Neural cell (in vitro differentiated cells): Measurements from ENCODE around the gene RFTN1.

Experiments
- EP300 ChIP-seq: fragments of 450-650 bp; conservative IDR thresholded peaks from 2 replicates; pipeline ENCODE4 v1.6.1; 2014; ENCODE audit warnings: antibody characterized with exemption, mild to moderate bottlenecking, moderate library complexity; ENCODE audit not compliant: poor library complexity, severe bottlenecking
- EZH2 ChIP-seq: fragments of 200-600, 300-800 bp; shearing (Covaris generic), sonication (generic); IDR thresholded peaks from 2 replicates; pipeline ENCODE4 v1.6.1; 2014; ENCODE audit warnings: antibody characterized with exemption, low read length, borderline replicate concordance, mild to moderate bottlenecking; ENCODE audit not compliant: insufficient read depth, poor library complexity, severe bottlenecking
- MXI1 ChIP-seq: fragments of 450-650 bp; conservative IDR thresholded peaks from 2 replicates; pipeline ENCODE4 v1.6.1; 2014; ENCODE audit warnings: antibody characterized with exemption, mild to moderate bottlenecking; ENCODE audit not compliant: poor library complexity, severe bottlenecking
- POLR2AphosphoS5 ChIP-seq: IDR thresholded peaks from 2 replicates; pipeline ENCODE4 v1.6.1; 2012
- RAD21 ChIP-seq: fragments of 450-650 bp; conservative IDR thresholded peaks from 2 replicates; pipeline ENCODE4 v1.6.1; 2014; ENCODE audit warnings: antibody characterized with exemption, mild to moderate bottlenecking, moderate library complexity
- SMC3 ChIP-seq: fragments of 450-650 bp; conservative IDR thresholded peaks from 2 replicates; pipeline ENCODE4 v1.6.1; 2014; ENCODE audit warnings: antibody characterized with exemption, mild to moderate bottlenecking, moderate library complexity; ENCODE audit not compliant: poor library complexity
- TAF1 ChIP-seq: IDR thresholded peaks from 2 replicates; pipeline ENCODE4 v1.6.1; 2012; ENCODE audit warnings: low read depth
- TF ChIP-seq, protein P1 (sequence below): fragments of 450-650 bp; IDR thresholded peaks from 2 replicates; pipeline ENCODE4 v1.5.1; 2014; ENCODE audit warnings: antibody characterized with exemption, mild to moderate bottlenecking, moderate library complexity; ENCODE audit not compliant: poor library complexity, severe bottlenecking
- TF ChIP-seq, protein P2 (sequence below): IDR thresholded peaks from 2 replicates; pipeline ENCODE4 v1.6.1; 2012; ENCODE audit warnings: borderline replicate concordance

DNA sequence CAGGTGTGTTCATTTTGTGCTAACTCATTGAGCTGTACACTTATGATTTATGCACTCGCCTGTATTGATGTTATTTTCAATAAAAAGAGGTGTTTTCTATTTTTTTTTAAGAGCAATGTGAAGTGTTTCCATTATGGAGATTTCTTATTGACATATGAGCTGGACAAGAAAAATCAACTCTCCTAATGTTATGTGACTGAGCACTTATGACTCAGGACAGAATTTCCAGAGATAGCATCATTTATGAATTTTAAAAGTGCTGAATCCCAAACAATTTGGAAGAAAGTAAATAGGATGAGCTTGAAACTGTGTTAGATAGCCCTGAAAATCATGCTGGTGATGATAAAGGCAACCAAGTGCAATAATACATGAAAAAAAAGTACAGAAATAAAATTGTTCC, 118.9 kb downstream of the RFTN1 start:
- TF ChIP-seq EP300 (no peak), POLR2AphosphoS5 (no peak), EZH2 (no peak), RAD21 (no peak), TAF1 (no peak), MXI1 (no peak), SMC3 (no peak)
- TF ChIP-seq, protein P1, sequence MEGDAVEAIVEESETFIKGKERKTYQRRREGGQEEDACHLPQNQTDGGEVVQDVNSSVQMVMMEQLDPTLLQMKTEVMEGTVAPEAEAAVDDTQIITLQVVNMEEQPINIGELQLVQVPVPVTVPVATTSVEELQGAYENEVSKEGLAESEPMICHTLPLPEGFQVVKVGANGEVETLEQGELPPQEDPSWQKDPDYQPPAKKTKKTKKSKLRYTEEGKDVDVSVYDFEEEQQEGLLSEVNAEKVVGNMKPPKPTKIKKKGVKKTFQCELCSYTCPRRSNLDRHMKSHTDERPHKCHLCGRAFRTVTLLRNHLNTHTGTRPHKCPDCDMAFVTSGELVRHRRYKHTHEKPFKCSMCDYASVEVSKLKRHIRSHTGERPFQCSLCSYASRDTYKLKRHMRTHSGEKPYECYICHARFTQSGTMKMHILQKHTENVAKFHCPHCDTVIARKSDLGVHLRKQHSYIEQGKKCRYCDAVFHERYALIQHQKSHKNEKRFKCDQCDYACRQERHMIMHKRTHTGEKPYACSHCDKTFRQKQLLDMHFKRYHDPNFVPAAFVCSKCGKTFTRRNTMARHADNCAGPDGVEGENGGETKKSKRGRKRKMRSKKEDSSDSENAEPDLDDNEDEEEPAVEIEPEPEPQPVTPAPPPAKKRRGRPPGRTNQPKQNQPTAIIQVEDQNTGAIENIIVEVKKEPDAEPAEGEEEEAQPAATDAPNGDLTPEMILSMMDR, result no peak
- TF ChIP-seq, protein P2, sequence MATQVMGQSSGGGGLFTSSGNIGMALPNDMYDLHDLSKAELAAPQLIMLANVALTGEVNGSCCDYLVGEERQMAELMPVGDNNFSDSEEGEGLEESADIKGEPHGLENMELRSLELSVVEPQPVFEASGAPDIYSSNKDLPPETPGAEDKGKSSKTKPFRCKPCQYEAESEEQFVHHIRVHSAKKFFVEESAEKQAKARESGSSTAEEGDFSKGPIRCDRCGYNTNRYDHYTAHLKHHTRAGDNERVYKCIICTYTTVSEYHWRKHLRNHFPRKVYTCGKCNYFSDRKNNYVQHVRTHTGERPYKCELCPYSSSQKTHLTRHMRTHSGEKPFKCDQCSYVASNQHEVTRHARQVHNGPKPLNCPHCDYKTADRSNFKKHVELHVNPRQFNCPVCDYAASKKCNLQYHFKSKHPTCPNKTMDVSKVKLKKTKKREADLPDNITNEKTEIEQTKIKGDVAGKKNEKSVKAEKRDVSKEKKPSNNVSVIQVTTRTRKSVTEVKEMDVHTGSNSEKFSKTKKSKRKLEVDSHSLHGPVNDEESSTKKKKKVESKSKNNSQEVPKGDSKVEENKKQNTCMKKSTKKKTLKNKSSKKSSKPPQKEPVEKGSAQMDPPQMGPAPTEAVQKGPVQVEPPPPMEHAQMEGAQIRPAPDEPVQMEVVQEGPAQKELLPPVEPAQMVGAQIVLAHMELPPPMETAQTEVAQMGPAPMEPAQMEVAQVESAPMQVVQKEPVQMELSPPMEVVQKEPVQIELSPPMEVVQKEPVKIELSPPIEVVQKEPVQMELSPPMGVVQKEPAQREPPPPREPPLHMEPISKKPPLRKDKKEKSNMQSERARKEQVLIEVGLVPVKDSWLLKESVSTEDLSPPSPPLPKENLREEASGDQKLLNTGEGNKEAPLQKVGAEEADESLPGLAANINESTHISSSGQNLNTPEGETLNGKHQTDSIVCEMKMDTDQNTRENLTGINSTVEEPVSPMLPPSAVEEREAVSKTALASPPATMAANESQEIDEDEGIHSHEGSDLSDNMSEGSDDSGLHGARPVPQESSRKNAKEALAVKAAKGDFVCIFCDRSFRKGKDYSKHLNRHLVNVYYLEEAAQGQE, result no peak
